ENCODE data around the gene UACA.

GRCh38 chr15:70767667-70768066 is 4.3 kb upstream of the UACA start:
- TF ChIP-seq CTCF (IDR thresholded peaks at IDR 0.05 in 4 of 5, conservative IDR thresholded peaks at IDR 0.05 in 1 of 5) (no peak), POLR2A (IDR thresholded peaks at IDR 0.05) (no peak)
